OCI-LY1 (cell line): ENCODE data around the gene HDHD3.

Source experiments
- CTCF ChIP-seq: fragments of 200-600 bp; sonication (generic), shearing (Covaris generic); IDR thresholded peaks from 2 replicates; pipeline ENCODE4 v1.5.1; 2017; ENCODE audit warnings: mild to moderate bottlenecking, antibody characterized with exemption, low read length, moderate library complexity, mixed read lengths
- EZH2 ChIP-seq: fragments of 200-600 bp; sonication (generic), shearing (Covaris generic); IDR thresholded peaks from 2 replicates; pipeline ENCODE4 v1.8.0; 2017; ENCODE audit warnings: borderline replicate concordance, mixed run types, mild to moderate bottlenecking, antibody characterized with exemption, low read length, moderate library complexity, mixed read lengths

- TF ChIP-seq CTCF = no peak
- no peak for TF ChIP-seq EZH2
These were observed 12.0 kb upstream of the HDHD3 start for GRCh38 chr9:113388833-113389232.
